Stomach smooth muscle (tissue), 2 donors: ENCODE results near the gene GRAMD2B.
"Not testable (repeated sequence)": the region's sequence is repeated elsewhere in the genome, so short reads cannot be mapped to it uniquely, and the experiment has no call there.

Experiments
- H3K27ac ChIP-seq: one replicate; pipeline ENCODE4 v1.7.0; 2013; ENCODE audit warnings: mild to moderate bottlenecking, low read length, inconsistent platforms
- H3K27me3 ChIP-seq, 2 donors: one replicate each; pipeline ENCODE4 v1.7.0; 2013; ENCODE audit warnings: low read length in 2 of 2; ENCODE audit not compliant: insufficient read depth in 2 of 2, control insufficient read depth in 1 of 2
- H3K36me3 ChIP-seq, 2 donors: one replicate each; pipeline ENCODE4 v1.7.0; 2013; ENCODE audit warnings: low read length in 2 of 2; ENCODE audit not compliant: control insufficient read depth in 2 of 2, insufficient read depth in 2 of 2
- H3K4me1 ChIP-seq: one replicate; pipeline ENCODE4 v1.7.0; 2013; ENCODE audit warnings: low read length; ENCODE audit not compliant: control insufficient read depth, insufficient read depth
- H3K4me3 ChIP-seq, 2 donors: one replicate each; pipeline ENCODE4 v1.7.0; 2013; ENCODE audit warnings: low read length in 2 of 2
- H3K9ac ChIP-seq, 2 donors: one replicate each; pipeline ENCODE4 v1.7.0; 2013; ENCODE audit warnings: low read length in 2 of 2, mild to moderate bottlenecking in 1 of 2
- H3K9me3 ChIP-seq, 2 donors: one replicate each; pipeline ENCODE4 v1.7.0; 2013; ENCODE audit warnings: low read length in 2 of 2; ENCODE audit not compliant: control insufficient read depth in 2 of 2
- donor health status: healthy.
- donor health status: Pancreatic carcinoma.

GRAMD2B gene

DNA sequence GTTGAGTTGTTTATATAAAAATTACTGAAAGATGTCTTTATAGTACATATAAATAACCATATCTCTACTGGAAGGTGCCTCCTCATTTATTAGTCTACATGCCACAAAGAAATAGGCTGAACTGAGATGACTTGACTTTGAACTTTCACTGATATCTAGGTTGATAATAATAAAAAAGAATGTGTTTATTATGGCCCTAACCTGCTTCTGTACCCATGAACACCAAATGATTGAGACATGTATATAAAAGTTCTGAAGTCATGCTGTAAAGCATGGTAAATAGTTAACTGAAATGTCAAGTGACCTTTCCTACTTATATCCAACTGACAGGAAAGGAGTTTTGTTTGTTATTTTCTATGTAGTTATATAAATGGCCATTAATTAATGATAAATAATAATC, 33.2 kb upstream of the GRAMD2B start:
- Histone ChIP-seq H3K9ac (no peak overlapping the region), H3K9me3 (no peaks in the 10 kb centered on the region), H3K27ac (no peak overlapping the region), H3K4me3 (no peak overlapping the region), H3K4me1 (peaks cover 8% of the 10 kb centered on the region), H3K27me3 (no peaks in the 10 kb centered on the region), H3K36me3 (no peaks in the 10 kb centered on the region)

DNA sequence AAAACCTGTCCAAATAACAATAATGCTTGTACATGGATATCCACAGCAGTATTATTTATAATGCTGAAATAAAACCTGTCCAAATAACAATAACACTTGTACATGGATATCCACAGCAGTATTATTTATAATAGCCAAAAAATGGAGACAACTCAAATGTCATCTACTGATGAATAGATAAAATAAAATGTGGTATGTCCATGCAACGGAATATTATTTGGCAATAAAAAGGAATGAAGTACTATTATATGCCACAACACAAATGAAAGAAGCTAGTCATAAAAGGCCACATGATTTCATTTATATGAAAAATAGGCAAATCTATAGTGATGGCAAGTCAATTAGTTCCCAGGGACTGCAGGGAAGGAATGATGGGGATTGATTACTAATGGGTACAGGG, 31.8 kb upstream of the GRAMD2B start:
- Histone ChIP-seq H3K4me3 (no peak overlapping the region), H3K4me1 (no peaks in the 10 kb centered on the region), H3K36me3 (no peaks in the 10 kb centered on the region), H3K9me3 (no peaks in the 10 kb centered on the region), H3K9ac (no peak overlapping the region), H3K27ac (no peak overlapping the region), H3K27me3 (no peaks in the 10 kb centered on the region)

DNA sequence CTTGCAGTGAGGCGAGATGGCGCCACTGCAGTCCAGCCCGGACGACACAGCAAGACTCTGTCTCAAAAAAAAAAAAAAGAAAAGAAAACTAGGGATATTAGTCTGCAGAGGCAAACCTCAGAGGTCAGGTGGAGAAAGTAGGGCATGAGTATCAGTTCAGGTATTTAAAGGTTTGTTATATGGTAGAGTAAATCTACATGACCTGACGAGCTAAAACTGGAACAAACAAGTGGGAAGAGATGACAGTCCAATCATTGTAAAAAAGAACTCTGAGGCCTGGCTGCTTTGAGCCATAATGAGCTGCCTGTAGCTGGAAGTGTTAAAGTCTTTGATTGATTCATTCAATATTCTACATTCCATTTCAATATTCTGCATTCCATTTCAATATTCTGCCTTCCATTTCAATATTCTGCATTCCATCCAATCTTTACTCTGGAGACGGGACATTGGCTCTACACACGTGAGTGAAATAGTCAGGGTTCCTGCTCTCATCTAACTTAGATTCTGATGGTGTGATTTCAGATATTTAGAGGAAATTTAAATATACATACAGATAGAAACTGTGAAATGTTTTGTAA, 28.9 kb upstream of the GRAMD2B start:
- Histone ChIP-seq H3K36me3 (no peaks in the 10 kb centered on the region), H3K4me3 (no peak overlapping the region), H3K27ac (no peak overlapping the region), H3K27me3 (no peaks in the 10 kb centered on the region), H3K4me1 (no peaks in the 10 kb centered on the region), H3K9ac (no peak overlapping the region), H3K9me3 (peaks cover 0 to 2% of the 10 kb centered on the region in 2 donors)

DNA sequence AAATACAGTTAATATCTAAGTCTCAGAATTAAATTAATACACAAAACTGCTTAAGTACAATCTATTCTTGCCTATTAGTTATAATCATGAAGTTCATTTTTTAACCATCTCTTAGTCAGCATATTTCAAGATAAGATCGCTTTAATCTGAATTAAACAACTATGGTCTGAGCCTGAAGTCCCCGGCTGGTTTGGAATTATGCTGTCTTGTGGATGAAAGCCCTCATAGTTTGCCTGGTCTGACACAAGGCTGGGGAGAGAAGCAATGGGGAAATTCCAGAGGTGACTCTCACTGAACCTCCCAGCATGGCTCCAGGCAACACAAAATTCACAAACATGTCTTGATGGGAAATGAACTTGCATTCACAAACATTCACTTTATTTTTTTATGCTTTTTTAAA, 28.0 kb upstream of the GRAMD2B start:
- no peak overlapping the region for H3K4me3 ChIP-seq
- peaks cover 0 to 3% of the 10 kb centered on the region in 2 donors for H3K9me3 ChIP-seq
- no peaks in the 10 kb centered on the region for H3K4me1 ChIP-seq
- no peaks in the 10 kb centered on the region for H3K36me3 ChIP-seq
- no peak overlapping the region for H3K9ac ChIP-seq
- H3K27me3 ChIP-seq, result no peaks in the 10 kb centered on the region
- no peak overlapping the region for H3K27ac ChIP-seq

DNA sequence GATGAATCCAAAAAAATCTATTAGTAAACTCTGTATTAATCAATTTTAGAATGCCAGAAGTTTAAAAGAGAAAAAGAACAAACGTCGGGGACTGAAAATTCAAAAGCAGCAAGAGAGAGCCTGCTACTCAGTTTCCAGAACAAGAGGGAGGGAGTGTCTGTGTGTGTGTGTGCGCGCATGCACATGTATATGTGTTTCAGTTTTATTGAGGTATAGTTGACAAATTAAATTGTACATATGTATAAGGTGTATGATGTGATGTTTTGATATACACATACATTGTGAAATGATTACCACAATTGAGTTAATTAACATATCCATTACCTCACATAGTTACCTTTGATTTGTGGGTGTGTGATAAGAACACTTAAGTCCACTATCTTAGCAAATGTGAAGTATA, 27.6 kb upstream of the GRAMD2B start:
- H3K36me3 ChIP-seq, result no peaks in the 10 kb centered on the region
- peaks cover 0 to 3% of the 10 kb centered on the region in 2 donors for H3K9me3 ChIP-seq

DNA sequence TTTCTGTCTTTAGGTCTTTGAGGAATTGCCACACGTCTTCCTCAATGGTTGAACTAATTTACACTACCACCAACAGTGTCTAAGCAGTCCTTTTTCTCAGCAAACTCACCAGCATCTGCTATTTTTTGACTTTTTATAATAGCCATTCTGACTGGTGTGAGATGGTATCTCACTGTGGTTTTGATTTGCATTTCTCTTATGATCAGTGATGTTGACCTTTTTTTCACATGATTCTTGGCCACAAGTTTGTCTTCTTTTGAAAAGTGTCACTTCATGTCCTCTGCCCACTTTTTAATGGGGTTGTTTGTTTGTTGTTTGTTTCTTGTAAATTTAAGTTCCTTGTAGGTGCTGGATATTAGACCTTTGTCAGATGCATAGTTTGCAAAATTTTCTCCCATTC, 26.5 kb upstream of the GRAMD2B start:
- H3K9me3 ChIP-seq, H3K27me3 ChIP-seq, H3K36me3 ChIP-seq, H3K4me3 ChIP-seq, H3K9ac ChIP-seq, H3K4me1 ChIP-seq, H3K27ac ChIP-seq: not testable (repeated sequence)

More for the DNA sequence above, 27.6 kb upstream of the GRAMD2B start:
- Histone ChIP-seq H3K27ac (no peak overlapping the region), H3K27me3 (no peaks in the 10 kb centered on the region), H3K4me3 (no peak overlapping the region), H3K4me1 (no peaks in the 10 kb centered on the region), H3K9ac (no peak overlapping the region)

DNA sequence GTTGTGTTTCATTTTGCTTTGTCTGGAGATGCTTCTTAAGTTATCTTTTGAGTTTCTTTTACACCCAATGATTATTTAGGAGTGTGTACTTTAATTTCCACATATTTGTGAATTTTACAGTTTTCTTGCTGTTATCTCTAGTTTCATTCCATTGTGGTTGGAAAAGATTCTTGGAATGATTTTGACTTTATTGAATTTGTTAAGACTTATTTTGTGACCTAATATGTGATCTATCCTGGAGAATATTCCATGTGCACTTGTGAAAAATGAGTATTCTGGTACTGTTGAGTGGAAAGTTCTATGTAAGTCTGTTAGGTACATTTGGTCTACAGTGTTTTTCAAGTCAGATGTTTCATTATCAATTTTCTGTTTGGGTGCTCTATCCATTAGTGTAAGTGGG, 24.4 kb upstream of the GRAMD2B start:
- H3K4me1 ChIP-seq, result no peaks in the 10 kb centered on the region
- H3K9me3 ChIP-seq, result peaks cover 0 to 3% of the 10 kb centered on the region in 2 donors
- H3K36me3 ChIP-seq, result no peaks in the 10 kb centered on the region
- H3K4me3 ChIP-seq, result no peak overlapping the region
- H3K9ac ChIP-seq, result no peak overlapping the region
- no peak overlapping the region for H3K27ac ChIP-seq
- H3K27me3 ChIP-seq, result no peaks in the 10 kb centered on the region

DNA sequence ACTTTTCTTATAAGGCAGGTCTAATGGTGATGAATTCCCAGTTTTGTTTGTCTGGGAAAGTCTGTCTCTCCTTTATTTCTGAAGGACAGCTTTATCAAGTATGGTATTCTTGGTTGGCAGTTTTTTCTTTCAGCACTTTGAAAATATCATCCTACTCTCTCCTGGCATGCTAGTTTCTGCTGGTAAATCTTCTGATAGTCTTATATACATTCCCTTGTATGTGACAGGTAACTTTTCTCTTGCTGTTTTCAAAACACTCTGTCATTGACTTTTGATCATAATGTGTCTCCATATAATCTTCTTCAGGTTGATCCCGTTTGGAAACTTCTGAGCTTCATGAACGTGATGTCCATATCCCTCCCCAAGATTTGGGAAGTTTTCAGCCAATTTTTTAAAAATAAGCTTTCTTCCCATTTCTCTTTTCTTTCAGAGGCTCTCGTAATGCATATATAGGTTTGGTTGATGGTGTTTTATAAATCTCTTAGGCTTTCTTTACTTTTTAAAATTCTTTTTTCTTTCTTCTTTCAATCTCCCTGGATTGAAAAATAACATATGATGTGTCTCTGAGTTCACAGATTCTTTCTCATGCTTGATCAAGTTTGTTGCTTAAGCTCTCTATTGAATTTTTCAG, 22.5 kb upstream of the GRAMD2B start:
- Histone ChIP-seq H3K9me3 (peaks cover 0 to 3% of the 10 kb centered on the region in 2 donors), H3K4me3 (no peak overlapping the region), H3K27ac (no peak overlapping the region), H3K9ac (no peak overlapping the region), H3K36me3 (no peaks in the 10 kb centered on the region), H3K27me3 (no peaks in the 10 kb centered on the region), H3K4me1 (no peaks in the 10 kb centered on the region)

DNA sequence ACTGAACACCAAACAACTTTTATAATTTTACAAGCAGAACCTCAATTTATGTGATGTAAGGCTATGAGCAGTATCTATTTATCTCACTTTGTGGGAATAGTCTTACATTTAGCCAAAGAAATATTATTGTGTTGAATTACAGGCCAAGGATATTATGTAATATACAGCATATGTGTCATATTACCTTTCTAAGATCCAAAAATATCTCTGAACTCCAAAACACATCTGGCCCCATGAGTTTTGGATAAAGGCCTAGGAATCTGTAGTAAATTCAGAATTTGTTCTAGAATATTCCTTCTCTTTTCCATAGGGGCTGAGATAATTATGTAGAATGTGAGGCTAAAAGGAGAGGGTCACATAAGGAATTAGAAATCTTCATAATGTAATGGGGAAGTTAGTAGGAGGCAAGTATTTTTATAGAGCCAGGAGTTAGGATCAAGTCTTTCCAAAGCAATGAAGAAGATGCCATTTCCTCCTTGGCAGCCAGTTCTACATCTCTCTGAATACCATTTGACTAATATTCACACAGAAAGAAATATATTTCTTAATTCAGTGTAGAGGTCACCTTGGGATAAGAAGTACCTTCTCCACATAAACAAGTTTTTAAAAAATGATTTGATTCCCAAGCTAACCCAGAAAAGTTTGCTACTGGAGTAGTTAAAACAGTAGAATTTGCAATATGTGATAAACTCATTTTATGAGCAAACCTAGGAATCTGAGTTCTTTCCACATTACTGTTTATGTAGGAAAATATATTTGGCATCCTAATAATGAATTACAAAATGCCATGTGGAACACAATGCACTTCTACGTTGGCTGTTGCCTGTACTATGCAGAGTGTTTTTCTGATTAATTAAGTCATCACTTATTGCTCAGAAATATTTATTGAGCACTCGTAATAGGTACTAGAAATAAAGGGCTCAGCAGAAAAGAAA, 20.3 kb upstream of the GRAMD2B start:
- no peak overlapping the region for H3K4me3 ChIP-seq
- no peak overlapping the region for H3K9ac ChIP-seq
- no peak overlapping the region for H3K27ac ChIP-seq
- no peaks in the 10 kb centered on the region for H3K27me3 ChIP-seq
- no peaks in the 10 kb centered on the region for H3K36me3 ChIP-seq
- H3K4me1 ChIP-seq, result no peaks in the 10 kb centered on the region
- peaks cover 0 to 3% of the 10 kb centered on the region in 2 donors for H3K9me3 ChIP-seq

DNA sequence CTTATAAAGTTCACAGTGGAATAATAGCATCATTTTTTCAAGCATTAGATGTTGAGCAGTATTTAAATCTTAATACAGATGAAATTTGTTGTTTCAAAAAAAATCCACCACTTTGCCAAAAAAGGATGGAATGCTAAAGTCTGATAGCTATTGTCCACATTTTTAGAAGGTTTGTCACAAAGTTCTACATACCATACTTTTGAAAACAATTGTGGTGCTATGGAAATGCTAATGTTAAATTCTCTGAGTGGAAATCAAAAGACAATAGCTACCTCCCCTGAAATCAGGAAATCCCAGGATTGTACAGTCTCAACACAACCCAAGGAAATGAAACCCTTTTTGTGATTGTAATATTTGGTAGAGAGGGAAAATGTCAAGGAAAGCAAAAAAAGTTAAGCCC, 19.3 kb upstream of the GRAMD2B start:
- H3K27me3 ChIP-seq, result no peaks in the 10 kb centered on the region
- H3K36me3 ChIP-seq, result no peaks in the 10 kb centered on the region
- no peak overlapping the region for H3K27ac ChIP-seq
- peaks cover 0 to 3% of the 10 kb centered on the region in 2 donors for H3K9me3 ChIP-seq
- H3K4me3 ChIP-seq, result no peak overlapping the region
- H3K9ac ChIP-seq, result no peak overlapping the region
- no peaks in the 10 kb centered on the region for H3K4me1 ChIP-seq

DNA sequence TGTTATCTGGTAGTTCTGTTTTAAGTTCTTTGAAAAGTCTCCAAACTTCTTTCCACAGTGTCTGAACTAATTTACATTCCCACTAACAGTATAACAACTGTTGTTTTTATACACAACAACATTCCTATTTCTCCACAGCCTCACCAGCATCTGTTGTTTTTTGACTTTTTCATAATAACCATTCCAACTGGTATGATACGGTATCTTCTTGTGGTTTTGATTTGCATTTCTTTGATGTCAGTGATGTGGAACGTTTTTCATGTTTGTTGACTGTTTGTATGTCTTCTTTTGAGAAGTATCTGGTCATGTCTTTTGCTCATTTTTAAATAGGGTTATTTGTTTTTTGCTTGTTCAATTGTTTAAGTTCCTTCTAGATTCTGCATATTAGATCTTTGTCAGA, 12.6 kb upstream of the GRAMD2B start:
- Histone ChIP-seq H3K4me1 (peaks cover 2% of the 10 kb centered on the region), H3K9ac (no peak overlapping the region), H3K4me3 (no peak overlapping the region), H3K9me3 (no peaks in the 10 kb centered on the region), H3K27me3 (no peaks in the 10 kb centered on the region), H3K36me3 (no peaks in the 10 kb centered on the region), H3K27ac (no peak overlapping the region)
